IPS-20b (cell line): ENCODE data around the gene CATSPER2.
"Not testable (repeated sequence)": the region's sequence is repeated elsewhere in the genome, so short reads cannot be mapped to it uniquely, and the experiment has no call there.

ENCODE experiments used
- H3K27ac ChIP-seq: one replicate; pipeline ENCODE4 v1.5.1; 2013; ENCODE audit warnings: low read length
- H3K27me3 ChIP-seq: 2 replicates; pipeline ENCODE4 v1.6.1; 2013; ENCODE audit warnings: mild to moderate bottlenecking, low read length, inconsistent platforms; ENCODE audit not compliant: insufficient read depth
- H3K36me3 ChIP-seq: 2 replicates; pipeline ENCODE4 v1.6.1; 2013; ENCODE audit warnings: low read depth, mild to moderate bottlenecking, inconsistent platforms, low read length, moderate library complexity; ENCODE audit not compliant: insufficient read depth
- H3K4me1 ChIP-seq: 2 replicates; pipeline ENCODE4 v1.6.1; 2013; ENCODE audit warnings: mild to moderate bottlenecking, control low read depth, inconsistent platforms, low read length, moderate library complexity; ENCODE audit not compliant: insufficient read depth
- H3K4me3 ChIP-seq: 2 replicates; pipeline ENCODE4 v1.5.1; 2013; ENCODE audit warnings: mild to moderate bottlenecking, low read length, inconsistent platforms
- H3K9ac ChIP-seq: 2 replicates; pipeline ENCODE4 v1.6.1; 2013; ENCODE audit warnings: low read depth, mild to moderate bottlenecking, inconsistent platforms, low read length, moderate library complexity
- H3K9me3 ChIP-seq: 2 replicates; pipeline ENCODE4 v1.6.1; 2013; ENCODE audit warnings: mild to moderate bottlenecking, low read depth, low read length, inconsistent platforms; ENCODE audit not compliant: insufficient read depth

CATSPER2 gene

DNA sequence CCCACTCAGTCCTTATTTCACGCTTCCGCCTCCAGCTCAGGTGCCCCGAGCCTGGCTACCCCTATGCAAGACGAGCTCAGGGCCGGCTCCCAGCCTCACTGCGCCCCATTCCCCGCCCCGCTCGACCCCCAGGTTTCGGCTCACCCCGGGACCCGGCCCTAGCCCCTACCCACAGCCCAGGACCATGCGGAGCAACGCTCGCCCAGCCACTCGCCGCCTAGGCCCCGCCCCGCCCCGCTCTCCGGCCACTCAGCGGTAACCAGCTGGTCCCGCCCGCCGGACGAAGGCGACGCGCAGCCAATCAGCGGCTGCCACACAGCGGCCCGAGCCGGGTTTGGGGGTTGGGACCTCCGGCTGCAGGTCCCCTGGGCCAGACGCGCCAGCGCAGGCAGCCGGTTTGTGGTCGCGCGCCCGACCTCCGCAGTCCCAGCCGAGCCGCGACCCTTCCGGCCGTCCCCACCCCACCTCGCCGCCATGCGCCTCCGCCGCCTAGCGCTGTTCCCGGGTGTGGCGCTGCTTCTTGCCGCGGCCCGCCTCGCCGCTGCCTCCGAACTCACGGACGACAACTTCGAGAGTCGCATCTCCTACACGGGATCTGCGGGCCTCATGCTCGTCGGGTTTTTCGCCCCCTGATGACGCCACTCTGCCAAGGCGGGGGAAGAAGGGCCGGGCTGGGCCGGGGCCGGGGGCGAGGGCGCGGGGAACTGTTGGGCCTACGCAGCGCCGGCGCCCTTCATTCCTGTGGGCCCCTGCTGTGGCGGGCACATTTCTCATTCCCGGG is at the start of gene CATSPER2:
CATSPER2 (minus strand) TSS at position 196 of the 781 bp plus-strand sequence. CDS start 783 bp downstream, outside the sequence.
- Histone ChIP-seq H3K27ac (no peak within 1 kb of the TSS), H3K9ac (no peak within 1 kb of the TSS), H3K9me3 (peaks cover 4% of the 10 kb centered on the region; the same call in 1 of the 2 replicates), H3K27me3 (no peaks in the 10 kb centered on the region), H3K4me1 (no peaks in the 10 kb centered on the region), H3K36me3 (no peaks in the 10 kb centered on the region), H3K4me3 (no peak within 1 kb of the TSS)

DNA sequence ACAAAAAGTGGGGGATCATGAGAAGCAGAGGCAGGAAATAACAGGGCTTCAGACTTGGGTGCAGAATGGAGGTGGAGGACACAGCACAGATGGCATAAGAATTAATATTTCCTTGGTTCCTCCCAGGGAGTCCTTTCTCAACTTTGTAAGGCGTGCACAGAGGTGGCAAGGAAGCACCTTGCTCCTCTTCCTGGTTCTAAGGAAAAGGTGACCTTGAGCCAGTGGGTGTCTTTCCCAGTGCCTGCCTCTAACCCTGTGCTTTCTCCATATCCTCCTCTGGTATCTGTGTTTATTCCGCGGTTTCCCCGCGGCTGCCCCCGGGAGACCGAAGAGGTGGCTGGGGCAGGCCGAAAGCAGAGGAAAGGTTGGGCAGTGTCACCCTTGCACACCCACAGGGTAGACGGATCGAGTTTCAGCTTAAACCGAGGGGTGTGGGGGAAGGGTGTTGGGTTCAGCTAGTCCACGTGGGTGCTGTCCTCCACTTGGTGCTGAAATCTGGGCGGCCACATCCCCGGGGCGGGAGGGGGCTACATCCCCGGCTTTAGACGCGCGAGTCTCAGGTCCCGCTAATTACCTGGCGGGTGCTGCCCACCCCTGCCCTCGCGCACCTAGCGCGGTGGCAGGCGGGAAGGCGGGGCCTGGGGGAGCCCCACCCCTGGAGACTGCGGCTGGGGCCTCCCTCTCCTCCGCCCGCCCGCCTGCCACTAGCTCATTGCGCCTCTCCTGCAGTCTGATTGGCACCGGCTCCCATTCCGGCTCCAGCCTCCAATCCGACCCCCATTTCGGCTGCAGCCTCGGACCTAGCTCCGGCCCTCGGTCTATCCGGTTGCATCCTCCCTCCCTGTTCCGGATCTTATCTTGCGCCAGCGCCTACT is 44.7 kb upstream of the CATSPER2 start, which contains the start of gene CKMT1A:
CKMT1A (plus strand) TSS at position 712 of the 875 bp plus-strand sequence. CDS start 192 bp downstream, outside the sequence.
- H3K36me3 ChIP-seq, H3K4me3 ChIP-seq, H3K9ac ChIP-seq, H3K4me1 ChIP-seq, H3K27ac ChIP-seq, H3K27me3 ChIP-seq, H3K9me3 ChIP-seq: not testable (repeated sequence)

GRCh38 chr15:43692679-43693078 is 44.0 kb upstream of the CATSPER2 start:
- H3K9me3 ChIP-seq, H3K27ac ChIP-seq, H3K4me3 ChIP-seq: not testable (repeated sequence)

DNA sequence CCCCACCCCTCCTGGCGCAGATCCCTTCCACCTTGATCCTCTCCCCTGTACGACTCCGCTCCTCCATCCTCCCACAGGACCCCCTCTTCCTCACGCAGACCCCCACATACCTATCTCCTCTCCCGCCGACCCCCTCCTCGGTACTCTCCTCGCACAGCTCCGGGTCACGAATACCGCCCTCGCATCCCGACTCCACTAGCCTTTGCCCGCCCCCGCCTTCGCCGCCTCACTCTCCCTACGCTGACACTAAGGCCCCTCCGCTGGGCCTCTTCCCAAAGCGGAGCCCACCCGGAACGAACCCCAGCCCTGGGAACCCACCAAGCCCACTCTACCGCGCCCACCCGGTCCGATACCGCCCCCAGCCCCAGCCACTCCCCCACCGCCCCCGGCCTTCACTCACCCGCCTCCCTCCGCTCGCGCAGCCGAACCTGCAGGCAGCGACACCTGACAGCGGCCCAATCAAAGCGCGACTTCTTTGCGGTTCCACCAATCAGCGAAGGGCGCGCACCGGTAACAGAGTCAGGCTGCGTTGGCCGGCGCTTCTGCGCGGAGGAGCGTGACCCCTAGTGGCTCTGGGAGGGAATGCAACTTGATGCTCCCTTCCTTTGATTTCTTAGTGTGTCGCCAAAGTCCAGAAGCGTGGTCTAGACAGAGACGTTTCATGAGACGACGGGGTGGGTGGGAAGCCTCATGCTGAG is 41.1 kb upstream of the CATSPER2 start:
- H3K9ac ChIP-seq, H3K4me1 ChIP-seq, H3K27ac ChIP-seq, H3K4me3 ChIP-seq, H3K9me3 ChIP-seq, H3K36me3 ChIP-seq, H3K27me3 ChIP-seq: not testable (repeated sequence)

More at GRCh38 chr15:43692679-43693078, 44.0 kb upstream of the CATSPER2 start:
- not testable (repeated sequence) for H3K9ac ChIP-seq, H3K36me3 ChIP-seq, H3K27me3 ChIP-seq, H3K4me1 ChIP-seq

DNA sequence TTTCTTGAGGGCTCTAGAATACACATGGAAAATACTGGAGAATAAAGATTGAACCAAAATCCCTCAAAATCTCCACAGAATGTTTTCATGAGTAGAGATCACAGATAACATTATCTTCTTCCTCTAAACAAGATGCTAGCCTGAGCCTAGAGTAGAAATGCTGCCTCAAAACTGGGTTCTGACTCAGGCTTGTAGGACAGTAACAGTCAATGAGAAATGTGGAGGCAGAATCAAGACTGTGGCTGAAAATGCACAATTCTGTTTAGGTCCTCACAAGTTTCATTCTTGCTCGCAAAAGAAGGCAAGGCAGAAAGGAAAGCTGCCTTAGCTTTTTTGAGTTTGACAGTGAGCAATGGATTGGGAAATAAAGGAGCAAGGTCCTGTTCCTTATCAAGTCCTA is 25.5 kb upstream of the CATSPER2 start:
- not testable (repeated sequence) for H3K27me3 ChIP-seq, H3K4me1 ChIP-seq, H3K4me3 ChIP-seq, H3K36me3 ChIP-seq, H3K27ac ChIP-seq, H3K9me3 ChIP-seq, H3K9ac ChIP-seq

DNA sequence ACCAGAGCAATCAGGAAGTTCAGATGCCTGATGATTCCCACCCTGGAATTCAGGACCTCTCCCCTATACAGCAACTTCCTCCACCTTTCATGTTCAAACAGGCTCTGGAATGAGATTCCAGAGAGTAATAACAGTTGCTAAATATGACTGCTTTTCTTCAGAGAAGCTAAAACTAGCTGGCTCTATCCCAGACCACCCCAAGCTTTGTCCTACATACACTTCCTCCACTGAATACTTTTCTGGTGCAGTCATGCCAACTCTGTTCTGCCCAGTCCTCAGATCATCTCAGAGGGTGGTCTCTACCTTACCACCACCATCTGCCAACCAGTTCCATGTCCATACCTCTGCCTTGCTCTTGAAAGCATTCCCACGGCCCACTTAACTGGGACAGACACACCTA is 17.5 kb upstream of the CATSPER2 start:
- H3K9ac ChIP-seq, H3K9me3 ChIP-seq, H3K4me3 ChIP-seq, H3K27me3 ChIP-seq, H3K36me3 ChIP-seq, H3K27ac ChIP-seq, H3K4me1 ChIP-seq: not testable (repeated sequence)

GRCh38 chr15:43663333-43663732 is 14.7 kb upstream of the CATSPER2 start:
- not testable (repeated sequence) for H3K4me3 ChIP-seq, H3K9ac ChIP-seq, H3K9me3 ChIP-seq, H3K27me3 ChIP-seq, H3K27ac ChIP-seq, H3K4me1 ChIP-seq, H3K36me3 ChIP-seq

- not testable (repeated sequence) for H3K36me3 ChIP-seq, H3K9me3 ChIP-seq, H3K9ac ChIP-seq, H3K4me1 ChIP-seq, H3K27ac ChIP-seq, H3K4me3 ChIP-seq, H3K27me3 ChIP-seq
Measured at GRCh38 chr15:43662293-43662692, 13.6 kb upstream of the CATSPER2 start.

DNA sequence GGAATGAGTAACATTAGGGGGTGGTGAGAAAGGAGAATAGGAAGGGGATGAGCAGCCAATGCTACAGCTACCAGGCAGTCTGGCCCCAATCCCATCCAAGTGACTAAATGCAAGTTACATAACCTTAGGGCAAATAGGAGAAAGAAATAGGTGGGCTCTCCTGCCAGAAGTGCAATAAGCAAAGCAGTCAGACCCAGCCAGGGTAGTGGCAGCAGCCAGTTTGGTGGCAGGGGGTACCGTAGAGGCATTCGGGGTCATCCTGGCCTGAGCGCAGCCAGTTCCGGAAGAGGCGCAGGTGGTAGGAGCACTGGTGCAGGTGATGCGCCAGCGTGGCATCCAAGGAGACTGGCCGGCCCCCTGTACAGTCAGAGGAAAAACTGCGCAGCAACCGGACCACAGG is 11.1 kb upstream of the CATSPER2 start:
- not testable (repeated sequence) for H3K27me3 ChIP-seq, H3K27ac ChIP-seq, H3K4me3 ChIP-seq, H3K9ac ChIP-seq, H3K4me1 ChIP-seq, H3K9me3 ChIP-seq, H3K36me3 ChIP-seq

GRCh38 chr15:43649430-43649926 is 834 bp upstream of the CATSPER2 start:
- not testable (repeated sequence) for H3K36me3 ChIP-seq, H3K27me3 ChIP-seq, H3K9me3 ChIP-seq, H3K9ac ChIP-seq, H3K4me1 ChIP-seq, H3K4me3 ChIP-seq, H3K27ac ChIP-seq

DNA sequence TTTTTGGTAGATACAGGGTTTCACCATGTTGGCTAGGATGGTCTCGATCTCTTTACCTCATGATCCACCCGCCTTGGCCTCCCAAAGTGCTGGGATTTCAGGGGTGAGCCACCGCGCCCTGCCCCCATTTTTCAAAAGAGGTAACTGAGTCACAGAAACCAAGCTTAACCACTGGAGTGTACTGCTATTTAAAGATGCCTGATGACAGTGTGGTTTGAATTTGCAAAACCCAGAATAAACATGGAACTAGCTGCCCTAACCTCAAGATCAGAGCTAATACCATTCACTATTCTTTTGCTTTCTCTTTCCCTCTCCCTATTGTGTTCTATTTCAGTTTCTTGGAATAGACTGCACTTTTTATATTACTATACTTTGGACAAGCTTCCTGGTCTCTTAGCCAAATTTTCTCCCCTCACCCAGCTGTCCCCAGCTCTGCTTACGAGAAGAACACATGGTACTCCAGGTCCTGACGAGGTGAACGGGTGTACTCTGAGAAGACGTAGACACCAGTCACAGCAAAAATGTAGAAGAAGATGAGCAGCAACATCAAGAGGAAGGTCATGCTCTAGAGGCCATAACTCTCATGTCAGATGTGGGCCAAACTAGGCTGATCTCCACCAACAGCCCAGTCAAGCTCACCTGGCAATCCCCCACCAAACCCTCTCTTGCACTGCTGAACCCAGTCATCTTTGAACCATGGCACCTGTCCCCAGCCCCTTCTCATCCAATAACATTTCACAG is 10.0 kb downstream of the CATSPER2 start:
- H3K9ac ChIP-seq, H3K27me3 ChIP-seq, H3K9me3 ChIP-seq, H3K27ac ChIP-seq, H3K36me3 ChIP-seq, H3K4me1 ChIP-seq, H3K4me3 ChIP-seq: not testable (repeated sequence)
